HuH-7.5 (cell line): ENCODE measurements around the gene HIP1.

Experiments used
- DNase-seq: peaks from one replicate; pipeline ENCODE4 v3.0.0; 2011; ENCODE audit warnings: low spot score

The HIP1 gene

DNA sequence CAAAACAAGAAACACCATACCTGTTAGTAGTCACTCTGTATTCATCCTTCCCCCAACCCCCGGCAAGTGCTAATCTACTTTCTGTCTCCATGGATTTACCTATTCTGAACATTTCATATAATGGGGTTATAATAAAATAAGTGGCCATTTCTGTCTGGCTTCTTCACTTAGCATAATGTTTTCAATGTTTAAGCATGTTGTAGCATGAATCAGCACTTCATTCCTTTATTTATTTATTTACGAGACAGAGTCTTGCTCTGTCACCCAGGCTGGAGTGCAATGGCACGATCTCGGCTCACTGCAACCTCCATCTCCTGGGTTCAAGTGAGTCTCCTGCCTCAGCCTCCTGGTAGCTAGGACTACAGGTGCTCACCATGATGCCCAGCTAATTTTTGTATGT, 69.2 kb downstream of the HIP1 start:
- DNase-seq, result no peak

DNA sequence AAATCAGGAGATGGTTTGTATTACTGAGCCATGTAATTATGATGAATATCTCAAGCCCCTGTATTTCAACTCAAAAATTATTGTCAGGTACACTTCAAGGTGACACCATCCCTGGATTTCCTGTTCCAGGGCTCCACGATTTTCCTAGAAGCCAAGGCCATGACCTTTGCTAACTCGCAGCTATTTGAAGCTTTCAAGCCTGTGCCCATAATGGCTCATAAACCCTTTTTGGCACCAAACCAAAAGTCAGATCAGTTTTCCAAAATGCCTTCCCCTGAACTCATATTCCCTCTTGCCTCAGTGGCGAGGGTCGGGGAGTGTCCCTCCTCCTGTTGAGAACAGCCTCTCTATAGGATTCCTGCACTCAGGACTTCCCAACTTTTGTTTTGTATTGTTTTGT, 70.8 kb downstream of the HIP1 start:
- DNase-seq, result no peak

DNA sequence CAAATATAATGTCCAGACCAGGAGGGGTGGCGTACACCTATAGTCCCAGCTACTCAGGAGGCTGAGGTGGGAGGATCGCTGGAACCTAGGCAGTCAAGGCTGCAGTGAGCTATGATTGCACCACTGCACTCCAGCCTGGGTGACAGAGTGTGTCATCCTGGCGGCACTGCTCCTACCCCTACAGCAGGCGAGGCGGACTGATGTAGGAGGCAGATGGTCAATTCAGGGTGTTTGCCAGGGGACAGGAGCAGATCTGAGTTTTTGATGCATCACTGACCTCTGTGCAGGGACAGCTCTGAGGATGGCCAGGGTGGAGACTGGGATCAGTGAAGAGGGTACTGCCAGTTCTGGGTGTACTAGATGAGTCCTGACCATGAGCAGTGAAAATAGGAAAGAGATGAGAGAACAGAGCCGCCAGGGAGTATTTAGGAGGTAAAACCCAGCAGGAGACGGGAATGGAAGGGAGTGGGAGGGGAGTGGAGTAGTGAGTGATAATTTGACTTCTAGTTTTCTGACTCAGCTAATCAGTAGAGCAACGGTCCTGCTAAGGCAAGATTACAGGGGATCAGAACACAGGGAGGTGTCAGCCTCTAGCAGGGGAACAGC, 75.3 kb downstream of the HIP1 start:
- DNase-seq, result no peak

DNA sequence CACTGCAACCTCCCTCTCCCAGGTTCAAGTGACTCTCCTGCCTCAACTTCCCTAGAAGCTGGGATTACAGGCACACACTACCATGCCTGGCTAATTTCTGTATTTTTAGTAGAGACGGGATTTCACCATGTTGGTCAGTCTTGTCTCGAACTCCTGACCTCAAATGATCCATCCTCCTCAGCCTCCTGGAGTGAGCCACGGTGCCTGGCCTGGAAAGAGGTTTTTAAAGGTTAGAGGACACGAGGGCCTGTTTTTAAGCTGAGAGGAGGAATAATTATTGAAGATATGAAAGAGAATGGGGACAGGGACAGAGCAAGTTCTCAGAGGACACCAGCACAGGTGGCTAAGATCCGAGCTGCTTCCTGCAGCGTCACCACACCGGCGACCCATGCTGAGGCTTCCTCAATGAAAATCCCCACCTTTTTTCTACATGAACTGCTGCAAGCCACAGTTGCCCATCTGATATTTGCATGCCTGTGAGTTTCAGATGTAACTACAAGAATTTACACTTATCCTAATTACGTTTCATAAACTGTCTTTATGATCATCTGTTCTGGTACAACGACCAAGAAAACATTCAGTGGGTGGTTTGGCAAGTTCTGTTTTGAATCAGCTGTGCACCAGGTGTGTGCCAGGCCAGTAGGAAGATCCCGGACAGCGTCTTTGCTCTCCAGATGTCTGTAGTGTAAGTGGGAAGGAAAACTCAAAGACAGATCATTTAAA, 76.0 kb downstream of the HIP1 start:
- no peak for DNase-seq

DNA sequence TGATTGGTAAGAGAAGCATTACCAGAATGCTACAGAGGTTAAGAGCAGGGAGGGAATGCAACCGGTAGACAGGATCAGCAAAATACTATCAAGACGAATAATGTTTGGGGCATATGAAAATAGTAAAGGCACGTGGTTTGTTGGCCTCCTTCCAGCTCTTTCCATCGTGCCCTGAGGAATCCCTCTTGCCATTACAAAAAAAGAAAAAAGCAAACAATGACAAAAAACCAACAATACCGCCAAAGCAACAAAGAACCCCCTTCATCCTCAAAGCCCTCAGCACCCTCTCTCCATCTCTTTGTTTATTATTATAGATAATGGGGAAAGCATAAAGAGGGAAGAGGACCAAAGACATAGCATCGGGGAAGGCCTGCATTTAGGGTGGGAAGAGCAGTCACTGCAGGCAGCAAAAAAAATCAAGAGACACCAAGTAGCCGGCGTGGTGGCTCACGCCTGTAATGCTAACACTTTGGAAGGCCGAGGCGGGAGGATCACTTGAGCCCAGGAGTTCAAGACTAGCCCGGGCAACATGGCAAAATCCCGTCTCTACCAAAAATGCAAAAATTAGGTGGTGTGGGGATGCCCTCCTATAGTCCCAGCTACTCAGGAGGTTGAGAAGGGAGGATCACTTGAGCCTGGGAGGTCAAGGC, 78.0 kb downstream of the HIP1 start:
- DNase-seq, result no peak

DNA sequence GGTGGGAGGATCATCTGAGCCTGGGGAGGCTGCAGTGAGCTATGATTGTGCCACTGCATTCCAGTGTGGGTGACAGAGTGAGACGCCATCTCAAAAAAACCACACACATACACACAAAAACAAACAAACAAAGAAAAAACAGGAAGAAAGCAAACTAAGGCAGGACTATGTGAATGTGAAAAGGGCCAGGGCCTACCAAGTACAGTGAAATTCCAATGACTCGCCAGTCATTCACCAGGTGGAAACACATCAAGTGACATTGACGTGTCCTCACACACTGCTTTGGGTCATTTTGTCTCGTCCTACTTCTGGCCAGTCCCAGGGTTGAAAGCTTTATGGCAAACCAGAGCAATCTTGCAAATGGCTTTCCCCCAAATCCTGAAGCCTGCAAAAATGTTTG, 79.9 kb downstream of the HIP1 start:
- DNase-seq, result no peak

DNA sequence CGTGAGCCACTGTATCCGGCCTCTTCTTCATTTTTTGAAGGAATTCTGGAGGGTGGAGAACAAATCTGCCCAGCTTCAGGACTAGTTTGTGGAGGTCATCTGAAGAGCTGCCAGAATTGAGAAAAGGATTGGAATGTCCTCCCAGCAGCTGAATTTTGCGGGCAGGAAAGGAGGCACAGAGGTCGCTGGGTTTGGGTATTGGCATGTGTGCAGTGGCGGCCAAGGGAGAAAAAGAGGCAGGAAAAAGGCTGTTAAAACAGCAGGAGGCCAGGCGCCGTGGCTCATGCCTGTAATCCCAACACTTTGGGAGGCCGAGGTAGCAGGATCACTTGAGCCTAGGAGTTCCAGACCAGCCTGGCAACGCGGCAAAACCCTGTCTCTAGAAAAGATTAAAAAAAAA, 80.4 kb downstream of the HIP1 start:
- no peak for DNase-seq

DNA sequence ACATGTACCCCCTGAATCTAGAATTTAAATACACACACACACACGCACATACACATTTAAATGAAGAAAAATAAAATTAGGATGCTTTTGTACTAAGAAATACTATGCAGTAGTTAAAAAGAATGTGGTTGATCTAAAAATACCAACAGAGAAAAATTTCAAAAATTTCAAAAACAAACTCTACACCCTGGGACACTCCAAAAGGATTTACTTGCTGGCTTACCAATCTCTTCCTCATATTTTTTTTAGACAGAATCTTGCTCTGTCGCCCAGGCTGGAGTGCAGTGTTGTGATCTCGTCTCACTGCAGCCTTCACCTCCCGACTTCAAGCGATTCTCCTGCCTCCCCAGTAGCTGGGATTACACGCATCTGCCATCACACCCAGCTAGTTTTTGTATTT, 80.9 kb downstream of the HIP1 start:
- DNase-seq, result no peak

DNA sequence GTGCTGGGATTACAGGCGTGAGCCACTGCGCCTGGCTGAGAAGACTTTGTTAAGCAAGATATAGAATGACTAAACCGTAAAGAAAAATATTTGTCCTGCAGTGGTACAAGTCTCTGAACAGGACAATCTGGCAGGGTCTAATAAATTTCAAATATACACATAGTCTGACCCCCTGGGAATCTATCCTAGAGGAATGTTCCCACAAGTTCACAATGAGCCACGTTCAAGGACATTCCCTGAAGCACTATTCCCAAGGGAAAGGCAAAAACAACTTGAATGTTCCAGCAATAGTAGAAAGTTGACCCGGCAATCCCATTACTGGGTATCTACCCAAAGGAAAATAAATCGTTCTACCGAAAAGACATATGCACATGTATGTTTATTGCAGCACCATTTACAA, 82.0 kb downstream of the HIP1 start:
- DNase-seq, result no peak

DNA sequence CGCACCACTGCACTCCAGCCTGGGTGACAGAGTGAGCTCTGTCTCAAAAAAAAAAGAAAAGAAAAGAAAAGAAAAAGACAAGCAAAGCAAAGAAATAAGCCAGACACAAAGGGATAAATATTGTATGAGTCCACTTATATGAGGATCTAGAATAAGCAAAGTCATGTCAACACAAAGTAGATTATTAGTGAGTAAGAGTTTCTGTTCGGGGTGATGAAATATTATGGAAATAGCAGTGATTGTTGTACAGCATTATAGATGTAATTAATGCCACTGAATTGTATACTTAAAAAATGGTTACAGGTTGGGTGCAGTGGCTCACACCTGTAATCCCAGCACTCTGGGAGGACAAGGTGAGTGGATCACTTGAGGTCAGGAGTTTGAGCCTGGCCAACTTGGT, 83.2 kb downstream of the HIP1 start:
- no peak for DNase-seq

DNA sequence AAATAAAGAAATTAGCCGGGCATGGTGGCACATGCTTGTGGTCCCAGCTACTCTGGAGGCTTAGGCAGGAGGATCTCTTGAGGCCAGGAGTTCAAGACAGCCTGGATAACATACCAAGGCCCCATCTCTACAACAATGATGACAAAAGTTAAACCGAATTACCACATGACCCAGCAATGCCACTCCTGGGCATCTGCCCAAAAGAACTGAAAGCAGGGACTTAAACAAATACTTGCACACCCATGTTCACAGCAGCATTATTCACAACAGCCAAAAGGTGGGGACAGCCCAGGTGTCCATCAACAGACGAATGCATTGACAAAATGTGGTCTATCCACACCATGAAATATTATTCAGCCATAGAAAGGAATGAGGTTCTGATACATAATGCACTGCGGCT, 83.9 kb downstream of the HIP1 start:
- DNase-seq, result no peak

DNA sequence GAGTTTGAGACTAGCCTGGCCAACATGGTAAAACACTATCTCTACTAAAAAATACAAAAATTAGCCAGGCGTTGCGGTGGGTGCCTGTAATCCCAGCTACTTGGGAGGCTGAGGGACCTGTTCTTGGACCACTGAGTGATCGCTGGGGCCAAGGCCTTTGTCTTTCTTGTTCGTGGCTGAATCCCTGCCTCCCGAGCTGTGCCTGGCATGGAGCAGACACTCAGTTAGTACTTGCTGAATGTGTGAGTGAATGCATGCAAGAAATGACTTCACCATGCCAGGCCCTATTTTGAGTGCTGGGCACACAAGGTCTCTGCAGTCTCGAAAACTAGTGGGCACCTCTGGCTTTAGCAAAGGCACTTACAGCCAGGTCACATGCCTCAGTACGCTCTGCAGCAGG, 85.1 kb downstream of the HIP1 start:
- no peak for DNase-seq

DNA sequence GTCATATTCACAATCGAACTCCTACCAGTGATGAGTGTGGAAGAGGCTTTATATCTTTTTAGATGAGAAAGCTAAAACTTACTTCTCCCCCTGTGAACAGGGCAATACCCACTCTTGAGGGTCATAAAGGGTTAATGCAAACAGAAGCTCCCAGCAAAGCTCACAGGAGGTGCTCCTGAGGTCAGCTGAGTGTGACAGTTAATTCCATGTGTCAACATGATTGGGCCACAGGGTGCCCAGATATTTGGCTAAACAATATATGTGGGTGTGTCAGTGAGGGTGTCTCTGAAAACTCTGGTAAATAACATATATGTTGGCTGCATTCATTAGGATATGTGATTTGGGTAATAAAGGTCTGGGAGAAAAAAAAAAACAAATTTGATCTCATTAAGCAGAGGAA, 86.0 kb downstream of the HIP1 start:
- no peak for DNase-seq

DNA sequence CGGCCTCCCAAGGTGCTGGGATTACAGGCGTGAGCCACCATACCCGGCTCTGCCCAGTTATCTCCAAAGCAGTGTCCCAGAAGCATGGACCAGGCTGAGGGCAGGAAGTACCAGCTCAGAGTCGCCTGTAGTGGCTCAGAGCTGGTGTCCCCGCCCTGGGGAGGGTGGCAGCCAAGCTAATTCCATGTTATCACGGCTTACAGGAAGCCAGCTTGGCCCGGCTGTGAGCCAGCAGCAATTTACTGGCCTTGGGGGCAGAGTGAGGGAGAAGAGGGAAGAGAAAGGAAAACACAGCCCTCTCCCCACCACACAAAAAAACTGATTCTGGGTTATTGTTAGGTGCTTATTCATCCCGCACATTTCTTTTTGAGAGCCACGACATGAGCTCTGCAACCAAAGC, 88.1 kb downstream of the HIP1 start:
- DNase-seq, result no peak

DNA sequence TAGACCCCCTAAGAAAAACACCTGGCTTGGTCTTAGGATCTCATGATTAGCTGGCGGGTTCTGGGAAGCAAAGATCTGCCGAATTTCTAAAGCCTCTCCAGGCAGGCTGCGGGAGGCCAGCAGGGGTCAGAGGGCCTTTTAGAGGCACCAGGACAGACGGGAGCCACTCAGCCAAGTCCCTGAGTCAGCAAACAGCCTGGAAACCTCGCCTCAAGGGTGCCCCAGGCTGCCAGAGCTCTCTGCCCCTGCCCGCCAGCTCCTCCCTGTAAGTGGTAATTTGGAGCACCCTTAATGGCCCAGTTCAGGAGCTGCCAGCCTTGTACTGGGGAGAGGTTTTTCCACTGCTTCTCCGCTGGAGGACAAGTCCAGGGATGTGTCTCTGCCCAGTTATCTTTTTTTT, 88.7 kb downstream of the HIP1 start:
- DNase-seq, result peak; percentile 34

DNA sequence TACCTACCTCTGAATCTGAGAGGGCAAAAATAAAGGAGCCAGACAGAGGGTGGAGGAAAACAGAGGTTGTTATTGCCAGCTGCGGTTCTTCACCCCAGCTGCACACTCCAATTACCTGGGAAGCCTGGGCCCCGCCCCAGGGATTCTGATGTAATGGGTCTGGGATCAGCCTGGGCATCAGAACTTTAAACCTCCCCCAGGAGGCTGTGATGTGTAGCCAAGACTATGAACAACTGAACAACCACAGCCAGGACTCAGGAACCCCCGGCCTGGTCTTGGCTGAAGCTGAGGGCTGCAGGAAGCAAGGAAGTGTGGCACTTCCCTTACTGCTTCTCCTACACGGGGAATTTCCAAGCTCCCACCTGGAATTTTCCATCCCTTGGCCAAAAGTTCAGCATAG, 89.3 kb downstream of the HIP1 start:
- peak; percentile 36 for DNase-seq

DNA sequence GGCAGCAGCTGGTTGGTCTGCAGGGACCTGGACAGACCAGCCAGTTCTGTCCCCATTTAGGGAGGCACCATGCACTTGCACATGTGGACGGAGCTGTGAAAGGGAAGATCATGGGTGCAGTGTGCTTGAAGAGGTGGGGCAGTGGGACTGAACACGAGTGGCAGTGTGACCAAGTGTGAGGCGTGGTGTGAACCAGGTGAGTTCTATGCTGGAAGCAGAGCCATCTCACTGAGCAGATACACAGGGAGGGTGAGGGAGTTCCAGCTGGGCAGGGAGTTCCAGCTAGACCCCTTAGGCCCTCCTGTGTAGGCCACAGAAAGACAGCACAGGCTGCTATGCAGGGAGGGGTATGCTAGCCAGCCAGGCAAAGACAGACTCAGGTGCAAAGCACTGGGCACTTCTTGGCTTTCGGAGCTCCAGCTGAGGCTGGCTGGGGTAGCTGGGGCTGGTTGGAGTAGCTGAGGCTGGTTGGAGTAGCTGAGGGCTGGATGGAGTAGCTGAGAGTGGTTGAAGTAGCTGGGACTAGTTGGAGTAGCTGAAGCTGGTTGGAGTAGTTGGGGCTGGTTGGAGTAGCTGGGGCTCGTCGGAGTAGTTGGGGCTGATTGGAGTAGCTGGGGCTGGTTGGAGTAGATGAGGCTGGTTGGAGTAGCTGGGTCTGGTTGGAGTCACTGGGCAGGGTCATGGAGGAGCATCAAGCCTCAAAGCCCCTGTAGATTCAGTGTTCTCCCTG, 90.9 kb downstream of the HIP1 start:
- no peak for DNase-seq

DNA sequence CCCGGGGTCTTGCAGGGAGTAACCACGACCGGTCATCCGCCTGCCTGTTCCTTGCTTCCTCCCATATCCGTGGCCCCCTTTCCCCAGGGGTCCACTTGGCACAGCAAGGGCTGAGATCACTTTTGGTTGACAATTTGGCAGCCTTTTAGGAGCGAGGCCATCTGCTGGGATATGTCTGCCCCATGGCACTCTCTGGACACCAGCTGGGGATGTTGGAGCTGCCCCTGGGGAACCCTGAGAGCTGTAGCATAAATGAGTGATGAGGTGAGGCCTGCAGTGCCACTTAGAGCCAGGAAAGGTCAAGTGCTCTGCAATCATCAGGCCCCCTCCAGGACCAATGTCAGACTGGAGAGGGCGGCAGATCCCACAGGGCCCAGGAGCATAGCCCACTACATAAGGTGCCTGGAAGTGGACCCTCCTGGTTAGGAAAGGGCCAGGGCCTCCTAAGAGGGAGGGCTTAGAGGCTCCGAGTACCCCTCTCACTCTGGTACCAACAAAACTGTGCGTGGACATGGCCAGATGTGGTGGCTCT, 92.1 kb downstream of the HIP1 start:
- no peak for DNase-seq

DNA sequence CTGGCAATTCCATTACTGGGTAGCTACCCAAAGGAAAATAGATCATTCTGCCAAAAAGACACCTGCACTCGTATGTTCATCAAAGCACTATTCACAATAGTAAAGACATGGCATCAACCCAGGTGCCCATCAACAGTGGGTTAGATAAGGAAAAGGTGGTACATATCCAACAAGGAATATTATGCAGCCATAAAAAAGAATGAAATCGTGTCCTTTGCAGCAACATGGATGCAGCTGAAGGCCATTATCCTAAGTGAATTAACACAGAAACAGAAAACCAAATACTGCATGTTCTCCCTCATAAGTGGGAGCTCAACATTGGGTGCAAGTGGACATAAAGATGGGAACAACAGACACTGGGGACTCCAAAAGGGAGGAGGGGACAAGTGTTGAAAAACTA, 93.2 kb downstream of the HIP1 start:
- no peak for DNase-seq

DNA sequence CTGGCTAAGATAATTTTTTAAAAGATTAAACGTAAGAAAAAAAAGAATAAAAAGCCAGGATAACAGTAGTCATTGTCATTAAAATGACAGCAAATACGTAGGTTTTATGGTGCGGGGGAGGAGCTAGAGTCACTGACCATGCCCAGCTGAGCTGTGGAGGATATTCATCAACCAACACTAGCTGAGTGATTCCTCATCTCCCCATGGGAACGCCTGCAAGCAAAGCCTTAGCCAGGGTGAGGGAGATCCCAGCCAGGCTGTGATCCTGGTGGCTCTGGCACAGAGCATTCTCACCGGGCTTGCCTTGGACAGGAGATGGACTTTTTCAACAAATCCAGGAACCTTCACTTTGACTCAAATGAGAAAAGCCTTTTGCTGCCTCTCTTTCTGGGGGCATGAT, 94.2 kb downstream of the HIP1 start:
- no peak for DNase-seq

DNA sequence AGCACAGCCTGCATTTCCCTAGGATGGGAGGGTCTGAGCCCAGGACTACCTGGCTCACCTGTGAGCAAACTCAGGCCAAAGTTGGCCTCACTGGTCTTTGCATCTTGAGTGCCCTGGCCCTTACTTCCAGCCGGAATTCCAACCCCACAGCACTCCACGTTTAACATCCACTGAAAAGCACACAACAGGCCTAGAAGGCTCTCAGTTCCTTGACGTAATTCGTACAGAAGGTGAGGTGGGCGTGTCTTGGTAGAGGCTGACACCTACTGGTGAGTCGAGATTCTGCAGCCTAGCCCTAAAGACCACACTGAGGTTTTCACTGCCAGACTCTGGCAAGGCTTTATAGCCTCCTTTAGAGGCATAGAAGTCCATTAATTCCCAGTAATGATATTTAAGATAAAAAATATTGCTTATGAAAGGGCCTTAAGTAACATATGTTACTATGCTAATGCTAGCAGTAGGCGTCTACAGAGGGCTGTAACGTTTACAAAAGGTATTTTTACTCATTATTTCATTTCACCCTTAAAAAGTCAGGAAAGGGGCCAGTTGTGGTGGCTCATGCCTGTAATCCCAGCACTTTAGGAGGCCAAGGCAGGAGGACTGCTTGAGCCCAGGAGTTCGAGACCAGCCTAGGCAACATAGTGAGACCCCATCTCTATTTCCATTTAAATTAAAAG, 95.8 kb downstream of the HIP1 start:
- peak; percentile 39 for DNase-seq

DNA sequence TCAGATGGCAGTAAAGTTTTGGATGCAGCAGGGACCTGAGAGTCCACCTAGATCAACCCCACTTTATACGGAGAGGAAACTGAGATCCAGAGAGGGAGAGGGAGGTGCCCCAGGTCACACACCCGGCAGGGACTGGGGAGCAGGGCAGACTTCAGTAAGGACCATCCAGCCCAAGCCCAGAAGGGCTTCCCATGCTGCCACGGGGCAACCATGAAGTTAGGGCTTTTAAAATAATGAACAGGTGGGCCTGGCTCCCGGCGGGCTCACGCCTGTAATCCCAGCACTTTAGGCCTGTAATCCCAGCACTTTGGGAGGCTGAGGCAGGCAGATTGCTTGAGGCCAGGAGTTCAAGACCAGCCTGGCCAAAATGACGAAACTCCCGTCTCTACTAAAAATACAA, 98.5 kb downstream of the HIP1 start:
- DNase-seq, result no peak
